Osteoblast (primary cell): ENCODE results near the gene FMR1NB. TPM values are rescaled to one million over a fixed set of nuclear protein-coding genes. Genes with fewer than 3 reads are reported as not detected.

ENCODE experiments used
- DNase-seq: peaks from one replicate; pipeline ENCODE4 v3.0.0; 2011; ENCODE audit warnings: low spot score, mixed read lengths; ENCODE audit not compliant: insufficient read length; ENCODE audit errors: missing footprints
- H2AFZ ChIP-seq: 2 replicates; pipeline ENCODE4 v1.6.0; 2011; ENCODE audit warnings: mild to moderate bottlenecking, low read length
- H3K27ac ChIP-seq: 2 replicates; pipeline ENCODE4 v1.5.1; 2011; ENCODE audit warnings: mild to moderate bottlenecking, low read depth, low read length, moderate library complexity
- H3K27me3 ChIP-seq: 2 replicates; pipeline ENCODE4 v1.6.0; 2012; ENCODE audit warnings: mild to moderate bottlenecking, control low read depth, inconsistent platforms, low read length, moderate library complexity; ENCODE audit not compliant: insufficient read depth
- H3K36me3 ChIP-seq: 2 replicates; pipeline ENCODE4 v1.5.1; 2011; ENCODE audit warnings: mild to moderate bottlenecking, low read length, control low read depth, moderate library complexity; ENCODE audit not compliant: insufficient read depth
- H3K4me1 ChIP-seq: 2 replicates; pipeline ENCODE4 v1.5.1; 2011; ENCODE audit warnings: mild to moderate bottlenecking, low read length, control low read depth, moderate library complexity; ENCODE audit not compliant: insufficient read depth
- H3K4me2 ChIP-seq: 2 replicates; pipeline ENCODE4 v1.6.0; 2011; ENCODE audit warnings: mild to moderate bottlenecking, low read length; ENCODE audit not compliant: insufficient read depth
- H3K4me3 ChIP-seq: fragments of 200-600 bp; sonication (generic); 3 replicates; pipeline ENCODE4 v1.5.1; 2012; ENCODE audit warnings: mild to moderate bottlenecking, low read length, inconsistent platforms; ENCODE audit not compliant: insufficient read depth
- H3K79me2 ChIP-seq: 2 replicates; pipeline ENCODE4 v1.6.0; 2012; ENCODE audit warnings: mild to moderate bottlenecking, low read length, control low read depth, inconsistent platforms; ENCODE audit not compliant: insufficient read depth
- H3K9me3 ChIP-seq: 2 replicates; pipeline ENCODE4 v1.5.1; 2011; ENCODE audit warnings: low read depth, low read length, control low read depth
- H4K20me1 ChIP-seq: 2 replicates; pipeline ENCODE4 v1.6.0; 2012; ENCODE audit warnings: mild to moderate bottlenecking, low read length, control low read depth; ENCODE audit not compliant: insufficient read depth
- CTCF ChIP-seq: IDR thresholded peaks from 2 replicates; pipeline ENCODE4 v1.5.1; 2011; ENCODE audit warnings: mild to moderate bottlenecking, low read depth, low read length, moderate library complexity; ENCODE audit errors: extremely low read depth
- small RNA-seq: library from RNA; depleted of rRNA; stranded (forward); fragments of <200 nt; gene quantifications from one replicate; pipeline ENCODE3, GENCODE V24; 2012
- total RNA-seq: library from RNA; depleted of rRNA; stranded (reverse); fragments of >200 nt; gene quantifications from 2 replicates; pipeline ENCODE4 v1.2.3, GENCODE V29; 2012

FMR1NB gene
- total RNA-seq, 1 donor: not detected

GRCh38 chrX:148067285-148067684, 86.1 kb downstream of the FMR1NB start:
- Histone ChIP-seq H3K27ac (no peak overlapping the region), H3K4me2 (no peak overlapping the region), H2AFZ (no peak overlapping the region), H3K79me2 (no peaks in the 10 kb centered on the region), H3K4me3 (no peak overlapping the region), H3K36me3 (no peaks in the 10 kb centered on the region), H4K20me1 (no peaks in the 10 kb centered on the region), H3K27me3 (no peaks in the 10 kb centered on the region), H3K4me1 (no peaks in the 10 kb centered on the region), H3K9me3 (no peaks in the 10 kb centered on the region)
- DNase-seq: no peak
- TF ChIP-seq CTCF: no peak

GRCh38 chrX:148069759-148070503, 88.8 kb downstream of the FMR1NB start:
- H3K27ac ChIP-seq: no peak overlapping the region
- no peaks in the 10 kb centered on the region for H3K9me3 ChIP-seq
- no peaks in the 10 kb centered on the region for H4K20me1 ChIP-seq
- no peaks in the 10 kb centered on the region for H3K79me2 ChIP-seq
- H3K27me3 ChIP-seq: no peaks in the 10 kb centered on the region
- no peaks in the 10 kb centered on the region for H3K4me1 ChIP-seq
- no peak for TF ChIP-seq CTCF
- no peak for DNase-seq
- H3K4me2 ChIP-seq: no peak overlapping the region
- no peaks in the 10 kb centered on the region for H3K36me3 ChIP-seq
- no peak overlapping the region for H3K4me3 ChIP-seq
- H2AFZ ChIP-seq: no peak overlapping the region

- no peak overlapping the region for H3K4me2 ChIP-seq
- no peak overlapping the region for H3K4me3 ChIP-seq
- H4K20me1 ChIP-seq: no peaks in the 10 kb centered on the region
- H3K27me3 ChIP-seq: no peaks in the 10 kb centered on the region
- no peaks in the 10 kb centered on the region for H3K79me2 ChIP-seq
- no peak for DNase-seq
- no peaks in the 10 kb centered on the region for H3K9me3 ChIP-seq
- no peak overlapping the region for H2AFZ ChIP-seq
- H3K36me3 ChIP-seq: no peaks in the 10 kb centered on the region
- no peak for TF ChIP-seq CTCF
- H3K27ac ChIP-seq: no peak overlapping the region
- H3K4me1 ChIP-seq: no peaks in the 10 kb centered on the region
These were observed 89.4 kb downstream of the FMR1NB start for GRCh38 chrX:148070504-148070877.

Small RNA genes within 50 kb of the gene (small RNA-seq; reads per million reads assigned to genes)
- gene RNA5SP524: not detected

Other genes starting within 250 kb of the FMR1NB start
- gene FMR1, start 69.4 kb upstream of the FMR1NB start, total RNA-seq: 33.3 and 35.8 TPM in 2 replicates